GM19193 (cell line): Measurements from ENCODE around the gene LRP6.

ENCODE experiments used
- POLR2A ChIP-seq: IDR thresholded peaks from 4 replicates; pipeline ENCODE4 v1.6.1; 2011; ENCODE audit not compliant: insufficient read depth, insufficient read length; ENCODE audit errors: extremely low read depth

Gene LRP6

DNA sequence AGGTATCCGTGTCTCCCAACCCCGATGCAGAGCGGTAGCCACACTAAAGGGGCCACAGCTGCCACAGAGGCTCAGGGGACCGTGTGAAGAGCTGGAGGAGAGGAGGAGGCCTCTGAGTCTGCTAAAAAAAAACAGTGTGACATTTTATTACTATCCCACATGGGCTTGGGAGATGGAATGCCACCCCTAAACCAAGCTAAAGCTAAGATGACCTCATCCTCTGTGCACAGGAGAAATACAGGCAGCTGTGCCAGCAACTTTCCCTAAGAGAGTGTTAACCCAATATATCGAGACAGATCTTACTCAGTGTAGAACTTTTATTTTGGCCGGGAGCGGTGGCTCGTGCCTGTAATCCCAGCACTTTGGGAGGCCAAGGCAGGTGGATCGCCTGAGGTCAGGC lies 178.1 kb downstream of the LRP6 start:
- TF ChIP-seq POLR2A: no peak

DNA sequence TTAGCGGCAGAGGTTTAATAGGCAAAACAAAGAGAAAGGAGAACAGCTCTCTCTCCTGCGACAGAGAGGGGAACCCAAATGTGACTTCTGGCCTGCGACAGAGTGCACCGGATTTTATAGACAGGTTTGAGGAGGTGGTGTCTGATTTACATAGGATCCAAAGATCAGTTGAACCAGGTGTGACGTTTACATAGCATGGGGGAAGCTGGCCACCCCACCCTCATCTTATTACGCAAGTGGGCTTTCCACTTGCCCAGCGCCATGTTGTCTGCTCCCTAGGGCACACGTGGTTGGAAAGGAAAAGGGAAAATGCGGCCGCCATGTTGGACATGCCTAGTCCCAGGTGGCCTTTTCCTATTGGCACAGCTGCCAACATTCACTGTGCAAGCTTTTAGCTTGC lies 178.7 kb downstream of the LRP6 start:
- no peak for TF ChIP-seq POLR2A

GRCh38 chr12:12087693-12088034 lies 179.2 kb downstream of the LRP6 start:
- TF ChIP-seq POLR2A: no peak

DNA sequence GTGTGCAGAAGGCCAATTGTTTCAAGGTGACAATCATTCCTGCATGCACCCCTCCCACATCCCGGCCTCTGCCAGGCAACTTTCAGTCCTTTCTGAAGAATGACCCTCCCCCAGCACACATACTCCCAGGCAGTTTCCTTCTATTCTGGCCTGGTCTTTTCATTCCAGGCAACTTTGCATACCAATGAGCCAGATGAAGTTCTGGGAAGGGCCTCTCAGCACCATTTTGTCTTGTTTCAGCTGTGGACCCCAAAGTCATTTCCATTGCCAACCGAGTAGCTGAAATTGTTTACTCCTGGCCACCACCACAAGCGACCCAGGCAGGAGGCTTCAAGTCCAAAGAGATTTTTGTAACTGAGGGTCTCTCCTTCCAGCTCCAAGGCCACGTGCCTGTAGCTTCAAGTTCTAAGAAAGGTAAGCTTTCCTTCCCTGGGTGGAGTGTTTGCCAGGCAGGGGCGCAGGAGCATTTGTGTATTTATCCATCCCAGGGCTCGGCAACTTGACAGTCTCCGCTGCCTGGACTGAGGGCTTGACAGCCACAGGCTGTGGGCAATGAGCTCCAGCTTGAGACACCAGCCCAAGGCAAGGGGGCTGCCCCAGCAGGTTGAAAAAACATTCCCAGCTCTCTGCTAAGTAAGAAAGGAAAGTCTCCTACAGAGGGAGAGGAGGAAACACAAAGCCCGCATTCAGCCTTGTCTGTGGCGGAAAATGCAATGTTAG lies 179.7 kb downstream of the LRP6 start:
- no peak for TF ChIP-seq POLR2A

DNA sequence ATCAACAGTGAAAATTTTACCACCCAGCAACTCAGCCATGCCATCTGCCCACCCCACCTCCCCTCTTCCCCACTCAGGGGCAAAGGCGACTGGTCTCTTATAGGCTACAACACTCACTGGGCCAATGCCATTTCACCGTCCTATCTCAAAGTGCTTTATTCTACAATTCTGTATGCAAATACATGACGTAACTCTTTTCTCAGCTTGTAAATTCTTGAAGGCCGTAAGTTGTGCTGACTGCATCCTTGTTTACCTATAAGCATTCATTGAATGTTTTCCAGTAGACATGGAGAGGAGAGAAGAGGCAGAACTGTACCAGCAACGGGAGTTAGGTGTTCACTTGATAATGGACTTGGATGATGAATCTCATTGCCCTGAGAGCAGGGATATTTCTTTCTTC lies 180.5 kb downstream of the LRP6 start:
- no peak for TF ChIP-seq POLR2A

- TF ChIP-seq POLR2A: no peak
These were observed 183.2 kb downstream of the LRP6 start for GRCh38 chr12:12083688-12084087.

DNA sequence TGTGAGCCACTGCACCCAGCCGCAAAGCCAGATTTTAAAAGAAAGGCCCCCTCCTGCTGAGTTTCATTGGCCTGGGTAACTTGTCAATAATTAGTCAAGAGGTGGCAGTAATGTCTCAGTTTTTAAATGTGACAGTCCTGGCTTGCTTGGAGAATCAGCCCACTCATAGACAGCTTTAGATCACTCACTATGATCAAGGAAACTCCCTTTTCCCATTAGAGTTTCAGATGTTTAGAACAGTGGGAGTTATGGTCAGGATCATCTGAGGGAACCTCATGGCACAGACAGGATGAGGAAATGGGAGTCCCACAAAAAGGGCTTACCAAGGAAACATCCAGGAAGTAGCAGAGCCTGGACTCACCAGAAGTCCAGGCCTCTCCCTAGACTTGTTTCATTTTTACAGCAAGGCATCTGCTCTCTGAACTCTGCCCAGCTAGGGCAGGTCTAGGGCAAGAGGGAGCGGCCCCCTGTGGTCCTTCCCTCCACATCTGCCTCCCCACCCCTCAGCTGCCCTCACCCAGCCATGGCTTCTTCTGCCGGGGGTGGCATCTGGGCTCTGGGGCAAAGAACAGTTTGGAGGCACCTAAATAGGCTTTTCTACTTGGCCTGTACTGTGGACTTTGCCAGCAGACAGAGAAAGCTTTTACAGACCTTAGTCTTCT lies 184.9 kb downstream of the LRP6 start:
- TF ChIP-seq POLR2A: no peak

- no peak for TF ChIP-seq POLR2A
These were observed 187.6 kb downstream of the LRP6 start for GRCh38 chr12:12079291-12079690.

- TF ChIP-seq POLR2A: no peak
These were observed 194.6 kb downstream of the LRP6 start for GRCh38 chr12:12072064-12072760.

DNA sequence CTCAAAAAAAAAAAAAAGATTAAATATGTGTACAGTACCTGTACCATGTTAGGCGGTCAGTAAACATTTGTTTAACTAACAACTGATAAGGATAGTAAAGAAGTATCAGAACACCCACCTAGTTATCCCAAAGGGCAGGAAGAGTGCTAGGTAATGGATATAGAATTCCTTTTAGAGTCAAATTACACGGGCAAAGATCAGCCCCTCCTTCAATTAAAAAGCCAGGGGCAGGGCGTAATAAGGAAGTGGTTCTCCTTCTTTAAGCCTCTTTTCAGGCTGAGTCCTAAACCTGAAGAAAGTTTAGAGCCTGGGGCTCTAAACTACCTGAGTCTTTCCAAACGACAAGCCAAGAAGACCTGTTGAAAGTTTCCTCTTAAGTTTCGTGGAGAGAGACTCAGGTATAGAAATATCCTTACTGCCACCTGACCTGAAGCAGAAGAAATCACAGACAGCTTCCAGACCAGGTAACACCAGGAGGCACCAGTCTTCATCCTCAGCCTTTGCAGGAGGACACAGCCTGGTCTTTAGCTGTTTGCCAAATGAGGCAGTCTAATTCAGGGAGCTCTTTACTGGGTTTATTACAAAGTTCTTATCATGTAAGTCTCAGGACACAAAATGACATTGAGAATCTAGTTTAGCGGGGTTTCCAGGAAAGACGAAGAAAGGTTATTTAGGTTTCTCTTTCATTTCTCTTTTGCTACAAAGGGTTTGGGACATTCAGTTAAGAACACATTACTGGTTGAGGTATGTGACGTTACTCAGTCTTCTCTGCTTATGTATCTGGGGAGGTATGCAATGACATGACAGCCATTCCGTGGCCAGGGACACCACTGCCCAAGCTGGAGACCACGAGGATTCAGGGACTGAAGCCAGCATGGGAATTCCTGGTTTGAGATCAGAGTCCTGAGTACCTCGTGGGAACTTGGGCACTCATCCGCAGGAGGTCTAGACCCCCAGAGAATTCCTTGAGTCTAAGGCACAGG lies 195.9 kb downstream of the LRP6 start, which contains the start of gene BCL2L14:
Gene BCL2L14 (plus strand): TSS at position 266 of the 983 bp plus-strand sequence. CDS start 8,367 bp downstream, outside the sequence.
- TF ChIP-seq POLR2A: no peak

DNA sequence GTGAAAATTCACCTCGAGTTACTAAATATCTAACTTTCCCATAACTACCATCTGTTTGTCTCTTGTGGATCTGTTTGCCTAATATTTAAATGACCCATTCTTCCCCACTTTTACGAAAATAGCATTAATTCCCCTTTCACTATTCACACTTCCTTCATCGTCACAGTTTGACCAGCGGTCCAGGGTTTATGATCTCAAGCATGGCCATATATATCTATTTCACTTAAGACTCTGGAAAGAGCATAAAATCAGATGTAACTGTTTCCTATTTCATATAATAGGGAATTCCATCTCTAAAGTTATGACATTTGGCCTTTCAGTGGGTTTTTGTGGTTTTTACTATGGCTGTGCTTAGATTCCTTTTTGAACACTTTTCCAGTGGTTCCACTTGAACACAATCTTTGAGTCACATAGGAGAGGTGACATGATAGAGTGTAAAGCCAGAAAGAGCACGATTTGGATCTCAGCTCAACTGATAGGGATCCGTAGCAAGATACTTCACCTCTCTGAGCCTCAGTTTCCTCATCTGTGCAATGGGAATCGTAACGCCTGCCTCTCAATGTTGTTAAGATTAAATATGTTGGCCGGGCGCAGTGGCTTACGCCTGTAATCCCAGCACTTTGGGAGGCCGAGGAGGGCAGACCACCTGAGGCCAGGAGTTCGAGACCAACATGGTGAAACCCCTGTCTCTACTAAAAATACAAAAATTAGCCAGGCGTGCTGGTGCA lies 196.9 kb downstream of the LRP6 start:
- TF ChIP-seq POLR2A: no peak

GRCh38 chr12:12068751-12069150 lies 198.1 kb downstream of the LRP6 start:
- no peak for TF ChIP-seq POLR2A
